ENCODE measurements around the gene SLBP.

DNA sequence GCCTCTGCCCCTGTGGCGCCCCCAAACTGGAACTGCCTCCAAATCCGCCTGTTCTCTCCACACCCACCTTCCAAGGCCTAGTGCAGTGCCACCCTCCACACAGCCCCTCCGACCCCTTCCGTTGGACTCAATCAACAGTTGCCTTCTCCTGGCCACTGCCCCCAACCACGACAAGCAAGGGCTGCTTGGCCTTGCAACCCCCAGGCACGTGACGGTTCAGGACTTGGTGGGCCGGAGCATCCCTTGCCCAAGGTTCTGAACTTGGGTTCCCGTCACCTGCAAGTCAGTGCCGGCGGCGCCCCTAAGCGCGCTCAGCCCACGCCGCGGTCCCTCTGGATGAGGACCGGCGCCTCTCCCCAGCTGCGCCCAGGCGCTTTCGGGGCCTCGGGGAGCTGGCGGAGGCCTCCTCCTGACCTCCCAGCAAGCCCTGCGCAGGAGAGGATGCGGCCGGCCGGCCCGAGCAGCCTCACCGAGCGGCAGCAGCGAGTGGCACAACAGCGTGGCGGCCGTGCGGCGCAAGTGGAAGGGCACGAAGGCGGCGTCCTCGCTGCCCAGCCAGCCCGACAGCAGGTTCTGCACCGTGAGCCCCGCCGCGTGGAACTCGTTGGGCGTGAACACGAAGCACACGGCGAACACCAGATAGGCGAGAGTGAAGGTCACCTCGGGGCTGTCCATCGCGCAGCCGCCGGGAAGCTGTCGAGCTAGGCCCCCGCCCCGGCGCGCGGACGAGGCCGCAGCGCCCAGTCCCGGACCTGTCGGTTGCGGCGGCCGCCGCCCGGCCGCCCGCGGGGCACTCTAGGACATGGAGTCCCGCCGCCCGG, 8.3 kb upstream of the SLBP start:
- TF ChIP-seq TAF1 (IDR thresholded peaks at IDR 0.05; ENCODE audit: borderline replicate concordance, insufficient read depth, low read length) (no peak), SIN3A (IDR thresholded peaks at IDR 0.05; ENCODE audit: borderline replicate concordance, insufficient read depth, low read length) (no peak), REST (IDR thresholded peaks at IDR 0.05; ENCODE audit: insufficient read depth in 1 of 2, low read depth in 2 of 2, low read length in 2 of 2) (no peak), POLR2AphosphoS5 (IDR thresholded peaks at IDR 0.05; ENCODE audit: low read depth, low read length) (0 out of 2 replicates have a peak, but pooled peaks have one; percentile 5)
